A673 (cell line): ENCODE data around the gene BICD1.

Experiments used
- CTCF ChIP-seq: fragments of 300-800, 200-600 bp; sonication (generic); conservative IDR thresholded peaks from 2 replicates; pipeline ENCODE4 v1.5.1; 2017; ENCODE audit warnings: low read depth, mild to moderate bottlenecking, antibody characterized with exemption, low read length, moderate library complexity, mixed read lengths
- EZH2 ChIP-seq: fragments of 200-600 bp; sonication (generic); IDR thresholded peaks from 2 replicates; pipeline ENCODE4 v1.6.1; 2017; ENCODE audit warnings: borderline replicate concordance, low read depth, mild to moderate bottlenecking, mixed read lengths, antibody characterized with exemption, low read length; ENCODE audit not compliant: poor library complexity, severe bottlenecking

GRCh38 chr12:32235251-32235650 lies 128.6 kb downstream of the BICD1 start:
- TF ChIP-seq CTCF = no peak
- TF ChIP-seq EZH2 = no peak
